ENCODE results near the gene FXYD4.

DNA sequence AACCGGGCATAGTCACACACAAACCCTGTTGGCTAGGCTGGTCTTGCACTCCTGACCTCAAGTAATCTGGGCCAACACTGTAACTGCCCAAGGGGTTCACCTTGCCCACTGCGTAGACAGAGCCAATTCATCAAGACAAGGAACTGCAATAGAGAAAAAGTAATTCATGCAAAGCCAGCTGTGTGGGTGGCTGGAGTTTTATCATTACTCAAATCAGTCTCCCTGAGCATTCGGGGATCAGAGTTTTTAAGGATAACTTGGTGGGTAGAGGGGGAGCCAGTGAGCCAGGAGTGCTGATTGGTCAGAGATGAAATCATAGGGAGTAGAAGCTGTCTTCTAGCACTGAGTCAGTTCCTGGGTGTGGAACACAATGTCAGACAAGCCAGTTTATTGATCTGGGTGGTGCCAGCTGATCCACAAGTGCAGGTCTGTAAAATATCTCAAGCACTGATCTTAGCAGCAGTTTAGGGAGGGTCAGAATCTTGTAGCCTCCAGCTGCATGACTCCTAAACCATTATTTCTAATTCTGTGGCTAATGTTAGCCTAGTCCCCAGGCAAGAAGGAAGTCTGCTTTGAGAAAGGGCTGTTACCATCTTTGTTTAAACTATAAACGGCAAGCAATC is 15.6 kb upstream of the FXYD4 start:
- TF ChIP-seq EZH2phosphoT487 (IDR thresholded peaks at IDR 0.05; ENCODE audit: low read depth, severe bottlenecking, unreplicated experiment) = no peak
- TF ChIP-seq, protein P1, sequence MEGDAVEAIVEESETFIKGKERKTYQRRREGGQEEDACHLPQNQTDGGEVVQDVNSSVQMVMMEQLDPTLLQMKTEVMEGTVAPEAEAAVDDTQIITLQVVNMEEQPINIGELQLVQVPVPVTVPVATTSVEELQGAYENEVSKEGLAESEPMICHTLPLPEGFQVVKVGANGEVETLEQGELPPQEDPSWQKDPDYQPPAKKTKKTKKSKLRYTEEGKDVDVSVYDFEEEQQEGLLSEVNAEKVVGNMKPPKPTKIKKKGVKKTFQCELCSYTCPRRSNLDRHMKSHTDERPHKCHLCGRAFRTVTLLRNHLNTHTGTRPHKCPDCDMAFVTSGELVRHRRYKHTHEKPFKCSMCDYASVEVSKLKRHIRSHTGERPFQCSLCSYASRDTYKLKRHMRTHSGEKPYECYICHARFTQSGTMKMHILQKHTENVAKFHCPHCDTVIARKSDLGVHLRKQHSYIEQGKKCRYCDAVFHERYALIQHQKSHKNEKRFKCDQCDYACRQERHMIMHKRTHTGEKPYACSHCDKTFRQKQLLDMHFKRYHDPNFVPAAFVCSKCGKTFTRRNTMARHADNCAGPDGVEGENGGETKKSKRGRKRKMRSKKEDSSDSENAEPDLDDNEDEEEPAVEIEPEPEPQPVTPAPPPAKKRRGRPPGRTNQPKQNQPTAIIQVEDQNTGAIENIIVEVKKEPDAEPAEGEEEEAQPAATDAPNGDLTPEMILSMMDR (IDR thresholded peaks at IDR 0.05; ENCODE audit: poor library complexity) = no peak

All from hepatocyte (in vitro differentiated cells).